HG03457 (cell line): ENCODE data around the gene NAPB.
"Not testable (repeated sequence)": the region's sequence is repeated elsewhere in the genome, so short reads cannot be mapped to it uniquely, and the experiment has no call there.

Experiments
- ATAC-seq: cut with Tn5 transposase; IDR thresholded peaks from one replicate; pipeline ENCODE4 v1.9.1; 2021; ENCODE audit warnings: moderate number of reproducible peaks; ENCODE audit not compliant: unreplicated experiment

Gene NAPB

GRCh38 chr20:23349338-23350195 lies 71.7 kb downstream of the NAPB start:
- ATAC-seq: peak; percentile 31

DNA sequence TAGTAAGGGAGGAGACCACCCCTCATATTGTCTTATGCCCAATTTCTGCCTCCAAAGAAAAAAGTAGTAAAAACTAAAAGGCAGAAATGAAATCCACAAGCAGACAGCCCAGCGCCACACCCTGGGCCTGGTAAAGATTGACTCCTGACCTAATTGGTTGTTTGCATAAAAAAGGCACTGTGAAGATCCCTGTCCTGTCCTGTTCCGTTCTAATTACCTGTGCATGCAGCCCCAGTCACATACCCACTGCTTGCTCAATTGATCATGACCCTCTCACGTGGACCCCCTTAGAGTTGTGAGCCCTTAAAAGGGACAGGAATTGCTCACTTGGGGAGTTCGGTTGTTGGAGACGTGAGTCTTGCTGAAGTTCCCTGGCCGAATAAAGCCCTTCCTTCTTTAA lies 72.8 kb downstream of the NAPB start:
- ATAC-seq: not testable (repeated sequence)

DNA sequence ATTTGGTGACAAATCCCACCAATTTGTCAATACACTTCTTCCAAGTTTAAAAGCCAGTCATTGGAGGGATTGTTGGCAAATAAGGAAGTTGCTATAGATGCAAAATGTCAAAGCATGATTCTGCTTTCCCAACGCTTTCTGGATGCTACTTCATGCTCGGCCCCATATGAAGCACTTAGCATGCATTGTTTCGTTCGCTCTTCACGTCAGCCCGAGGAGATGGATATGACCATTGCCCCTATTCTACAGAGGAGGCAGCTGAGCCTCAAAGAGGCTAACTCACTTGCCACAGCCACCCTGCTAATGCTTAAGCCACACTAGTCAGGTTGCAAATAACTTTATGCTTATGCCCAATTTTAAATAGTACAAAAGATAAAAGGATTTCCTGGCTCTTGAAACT lies 73.5 kb downstream of the NAPB start:
- no peak for ATAC-seq

GRCh38 chr20:23346002-23346401 lies 75.3 kb downstream of the NAPB start:
- no peak for ATAC-seq

DNA sequence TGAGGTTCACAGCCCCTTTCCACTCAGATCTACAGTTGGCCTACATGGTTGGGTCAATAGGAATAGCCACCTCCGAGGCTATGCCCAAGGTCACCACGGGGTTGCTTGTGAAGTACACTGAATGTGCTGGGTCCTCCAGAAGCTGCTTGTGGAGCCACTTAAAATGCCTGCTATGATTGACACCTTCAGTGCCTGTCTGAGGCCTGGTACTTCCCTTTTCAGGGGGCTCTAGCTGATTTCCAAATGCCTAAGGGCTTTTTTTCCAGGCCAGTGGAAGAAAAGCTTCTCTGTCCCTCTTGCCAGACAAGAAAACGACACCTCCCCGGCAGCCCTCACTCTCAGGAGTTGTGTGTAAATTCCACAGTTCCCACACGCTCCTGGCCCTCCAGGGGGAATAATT lies 77.0 kb downstream of the NAPB start:
- no peak for ATAC-seq

- ATAC-seq: no peak
Measured at GRCh38 chr20:23343590-23343989, 77.7 kb downstream of the NAPB start.

DNA sequence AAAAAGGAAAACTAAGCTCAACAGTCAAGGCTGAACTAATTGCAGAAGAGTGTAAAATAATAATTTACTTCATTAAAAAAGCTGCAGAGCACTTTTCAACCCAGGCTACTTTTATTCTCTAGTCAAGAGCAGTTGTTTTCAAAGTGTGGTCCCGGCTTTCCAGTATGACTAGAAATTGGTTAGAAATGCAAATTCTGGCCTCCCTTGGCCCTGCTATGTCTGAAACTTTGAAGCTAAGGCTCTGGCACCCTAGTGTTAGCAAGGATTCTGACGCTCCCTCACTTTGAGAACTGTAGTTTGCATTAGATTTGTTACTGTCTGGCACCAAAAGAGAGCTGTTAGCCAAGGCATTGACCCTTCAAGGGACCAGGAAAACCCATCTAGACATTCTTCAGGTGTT lies 80.2 kb downstream of the NAPB start:
- ATAC-seq: no peak

DNA sequence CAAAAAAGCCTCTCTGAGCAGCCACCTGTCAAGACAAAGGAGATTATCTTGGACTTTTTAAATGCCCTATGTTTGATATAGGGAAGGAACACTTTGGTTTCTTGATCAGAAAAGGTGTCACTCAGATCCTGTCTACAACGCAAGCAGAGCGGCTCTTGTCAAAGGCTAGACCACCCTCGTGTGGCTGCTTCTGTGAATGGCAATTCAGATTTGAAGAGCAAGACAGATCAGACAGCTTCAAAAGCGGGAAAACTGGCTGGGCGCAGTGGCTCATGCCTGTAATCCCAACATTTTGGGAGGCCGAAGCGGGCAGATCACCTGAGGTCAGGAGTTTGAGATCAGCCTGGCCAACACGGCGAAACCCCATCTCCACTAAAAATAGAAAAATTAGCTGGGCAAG lies 80.8 kb downstream of the NAPB start:
- ATAC-seq: no peak

- ATAC-seq: no peak
Measured at GRCh38 chr20:23339986-23340385, 81.3 kb downstream of the NAPB start.

DNA sequence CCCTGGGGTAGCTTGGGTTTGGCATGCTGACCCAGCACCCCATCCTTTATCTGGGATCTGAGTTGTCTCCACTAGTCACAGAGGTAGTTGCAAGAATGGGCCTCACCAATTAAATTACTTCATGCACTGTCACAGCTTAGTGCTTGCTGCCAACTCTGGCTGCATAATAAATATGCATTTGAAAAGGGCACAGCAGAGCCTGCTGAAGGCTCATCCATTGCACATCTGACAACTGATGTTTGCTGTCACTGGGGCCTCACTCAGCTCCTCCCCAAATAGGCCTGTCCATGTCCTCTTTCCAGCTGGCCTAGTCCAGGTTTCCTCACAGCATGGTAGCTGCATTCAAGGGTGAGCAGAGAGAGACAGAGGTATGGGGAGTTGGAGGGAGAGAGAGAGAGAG lies 84.0 kb downstream of the NAPB start:
- ATAC-seq: no peak

GRCh38 chr20:23336476-23336875 lies 84.8 kb downstream of the NAPB start:
- ATAC-seq: no peak

DNA sequence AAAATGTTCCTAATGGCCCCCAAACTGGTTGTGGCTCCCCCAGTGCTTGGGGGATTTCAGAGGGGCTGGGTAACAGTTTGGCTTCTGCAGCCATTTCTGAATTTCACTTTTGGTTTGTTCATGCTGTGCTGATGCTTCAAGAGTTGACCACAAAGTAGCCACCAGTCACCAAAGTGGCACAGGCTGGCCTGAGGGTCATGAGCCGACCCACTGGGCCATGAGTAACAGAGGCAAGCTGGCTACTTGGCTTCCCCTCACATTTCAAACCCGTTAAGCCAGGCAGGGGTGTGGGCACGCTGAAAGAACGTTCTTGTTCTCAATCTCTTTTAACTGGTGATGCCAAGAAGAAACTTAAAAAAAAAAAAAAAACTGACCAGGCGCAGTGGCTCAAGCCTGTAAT lies 85.8 kb downstream of the NAPB start:
- no peak for ATAC-seq

GRCh38 chr20:23334111-23334510 lies 87.2 kb downstream of the NAPB start:
- ATAC-seq: no peak

GRCh38 chr20:23332467-23332866 lies 88.8 kb downstream of the NAPB start:
- no peak for ATAC-seq

GRCh38 chr20:23331450-23332350 lies 89.6 kb downstream of the NAPB start:
- no peak for ATAC-seq

- ATAC-seq: no peak
Measured at GRCh38 chr20:23327617-23328333, 93.5 kb downstream of the NAPB start.

GRCh38 chr20:23326774-23327173 lies 94.5 kb downstream of the NAPB start:
- ATAC-seq: no peak

GRCh38 chr20:23325107-23325506 lies 96.2 kb downstream of the NAPB start:
- ATAC-seq: no peak
